ENCODE results near the gene KRTAP11-1. TPM values are rescaled to one million over a fixed set of nuclear protein-coding genes. Genes with fewer than 3 reads are reported as not detected.

KRTAP11-1 gene
- total RNA-seq, 2 donors from 2014 or later: 0.68 TPM; not detected in 1

DNA sequence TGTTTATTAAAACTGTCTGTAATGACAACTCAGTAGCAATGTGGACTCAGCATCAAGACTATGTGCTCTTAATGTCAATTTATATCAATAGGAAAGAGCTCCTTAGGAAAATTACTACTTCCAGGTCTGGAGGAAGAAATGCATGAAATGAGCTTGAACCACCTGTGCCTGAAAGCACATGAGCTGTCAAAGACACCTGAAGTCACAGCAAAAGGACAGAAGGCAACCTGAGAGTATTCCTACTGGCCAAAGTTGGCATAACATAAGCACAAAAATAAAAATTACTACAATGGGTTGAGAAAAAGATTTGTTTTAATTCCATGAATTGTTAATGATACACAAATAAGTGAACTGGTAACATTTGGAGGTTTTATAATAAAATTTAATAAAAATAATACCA lies 38.4 kb downstream of the KRTAP11-1 start:
- Histone ChIP-seq H3K36me3 (no peaks in the 10 kb centered on the region), H3K4me3 (no peak overlapping the region), H3K9me3 (no peaks in the 10 kb centered on the region), H3K27me3 (replicated peaks; ENCODE audit: insufficient read depth) (no peaks in the 10 kb centered on the region), H3K27ac (no peak overlapping the region), H3K4me1 (replicated peaks) (no peaks in the 10 kb centered on the region)
- DNase-seq (ENCODE audit: low spot score): no peak
- no peak for TF ChIP-seq POLR2A (IDR thresholded peaks at IDR 0.05)
- TF ChIP-seq, protein P1, sequence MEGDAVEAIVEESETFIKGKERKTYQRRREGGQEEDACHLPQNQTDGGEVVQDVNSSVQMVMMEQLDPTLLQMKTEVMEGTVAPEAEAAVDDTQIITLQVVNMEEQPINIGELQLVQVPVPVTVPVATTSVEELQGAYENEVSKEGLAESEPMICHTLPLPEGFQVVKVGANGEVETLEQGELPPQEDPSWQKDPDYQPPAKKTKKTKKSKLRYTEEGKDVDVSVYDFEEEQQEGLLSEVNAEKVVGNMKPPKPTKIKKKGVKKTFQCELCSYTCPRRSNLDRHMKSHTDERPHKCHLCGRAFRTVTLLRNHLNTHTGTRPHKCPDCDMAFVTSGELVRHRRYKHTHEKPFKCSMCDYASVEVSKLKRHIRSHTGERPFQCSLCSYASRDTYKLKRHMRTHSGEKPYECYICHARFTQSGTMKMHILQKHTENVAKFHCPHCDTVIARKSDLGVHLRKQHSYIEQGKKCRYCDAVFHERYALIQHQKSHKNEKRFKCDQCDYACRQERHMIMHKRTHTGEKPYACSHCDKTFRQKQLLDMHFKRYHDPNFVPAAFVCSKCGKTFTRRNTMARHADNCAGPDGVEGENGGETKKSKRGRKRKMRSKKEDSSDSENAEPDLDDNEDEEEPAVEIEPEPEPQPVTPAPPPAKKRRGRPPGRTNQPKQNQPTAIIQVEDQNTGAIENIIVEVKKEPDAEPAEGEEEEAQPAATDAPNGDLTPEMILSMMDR (IDR thresholded peaks at IDR 0.05): no peak
- intact Hi-C loops (cut with DNase I): no loop called here

- intact Hi-C loops (cut with DNase I): no loop called here
- no peaks in the 10 kb centered on the region for H3K9me3 ChIP-seq
- no peak overlapping the region for H3K4me3 ChIP-seq
- no peak for TF ChIP-seq POLR2AphosphoS5 (IDR thresholded peaks at IDR 0.05)
- TF ChIP-seq, protein P1 (IDR thresholded peaks at IDR 0.05): no peak
- no peak for TF ChIP-seq POLR2A (IDR thresholded peaks at IDR 0.05)
- no peak for DNase-seq (ENCODE audit: low spot score)
- 43% methylated on average over 5 of the region's 5 CpGs for WGBS
- H3K36me3 ChIP-seq: no peaks in the 10 kb centered on the region
- no peaks in the 10 kb centered on the region for H3K4me1 ChIP-seq (replicated peaks)
- H3K27ac ChIP-seq: no peak overlapping the region
- no peaks in the 10 kb centered on the region for H3K27me3 ChIP-seq (replicated peaks; ENCODE audit: insufficient read depth)
These were observed 42.1 kb downstream of the KRTAP11-1 start for GRCh38 chr21:30839304-30839703.

GRCh38 chr21:30838536-30838935 lies 42.8 kb downstream of the KRTAP11-1 start:
- no peak for DNase-seq (ENCODE audit: low spot score)
- H3K9me3 ChIP-seq: no peaks in the 10 kb centered on the region
- no peaks in the 10 kb centered on the region for H3K27me3 ChIP-seq (replicated peaks; ENCODE audit: insufficient read depth)
- no peak overlapping the region for H3K27ac ChIP-seq
- H3K4me1 ChIP-seq (replicated peaks): no peaks in the 10 kb centered on the region
- H3K4me3 ChIP-seq: no peak overlapping the region
- intact Hi-C loops (cut with DNase I): no loop called here
- no peaks in the 10 kb centered on the region for H3K36me3 ChIP-seq
- TF ChIP-seq, protein P1 (IDR thresholded peaks at IDR 0.05): no peak
- no peak for TF ChIP-seq POLR2AphosphoS5 (IDR thresholded peaks at IDR 0.05)
- TF ChIP-seq POLR2A (IDR thresholded peaks at IDR 0.05): no peak
- WGBS: 55% methylated on average over 6 of the region's 6 CpGs

DNA sequence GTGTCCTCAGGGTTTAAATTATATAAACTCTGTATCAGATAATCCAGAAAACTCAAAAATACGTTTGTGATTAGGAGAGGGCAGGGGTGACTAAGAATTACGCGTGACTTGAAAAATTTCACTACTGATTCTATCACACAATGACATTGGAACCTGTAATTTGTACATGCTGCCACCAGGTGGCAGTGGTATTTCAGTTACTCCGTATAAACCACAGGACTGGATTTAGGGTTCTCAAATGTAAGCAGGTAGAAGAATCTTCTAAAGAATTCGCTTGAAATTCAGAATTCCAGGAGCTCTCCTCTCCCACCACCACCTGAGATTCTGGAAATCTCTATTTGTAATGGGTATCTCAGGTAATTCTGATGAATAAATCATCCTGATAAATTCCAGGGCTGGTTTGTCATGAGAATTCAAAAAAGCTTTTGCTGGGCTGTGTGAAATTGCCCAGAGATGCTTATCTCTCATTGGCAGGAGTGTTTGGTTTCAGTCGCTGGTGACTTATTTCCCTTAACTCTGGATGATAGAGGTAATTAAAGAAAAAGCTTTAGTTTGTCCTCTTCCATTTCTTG lies 50.1 kb downstream of the KRTAP11-1 start:
- intact Hi-C loops (cut with DNase I): no loop called here
- WGBS: 44% methylated on average over 6 of the region's 6 CpGs
- TF ChIP-seq, protein P1 (IDR thresholded peaks at IDR 0.05): peak in 2 of 4 experiments; percentile 11 to 40
- TF ChIP-seq POLR2A (IDR thresholded peaks at IDR 0.05): no peak

More for the DNA sequence above, 50.1 kb downstream of the KRTAP11-1 start:
- Histone ChIP-seq H3K27ac (no peak overlapping the region), H3K4me3 (no peak overlapping the region), H3K4me1 (replicated peaks) (no peaks in the 10 kb centered on the region), H3K9me3 (no peaks in the 10 kb centered on the region), H3K27me3 (replicated peaks; ENCODE audit: insufficient read depth) (no peaks in the 10 kb centered on the region), H3K36me3 (no peaks in the 10 kb centered on the region)
- DNase-seq (ENCODE audit: low spot score): no peak

Other genes starting within 250 kb of the KRTAP11-1 start
- not detected for gene KRTAP20-2, start 246.4 kb downstream of the KRTAP11-1 start, total RNA-seq
- gene KRTAP20-3, start 238.7 kb downstream of the KRTAP11-1 start, total RNA-seq: not detected
- gene KRTAP21-3, start 162.8 kb downstream of the KRTAP11-1 start, total RNA-seq: not detected
- gene KRTAP21-2, start 134.3 kb downstream of the KRTAP11-1 start, total RNA-seq: not detected
- gene KRTAP21-1, start 126.2 kb downstream of the KRTAP11-1 start, total RNA-seq: not detected
- gene KRTAP8-1, start 68.3 kb downstream of the KRTAP11-1 start, total RNA-seq: 1 to 10 TPM in 1 of 2 donors, not detected in 1; 2.7 TPM
- not detected for gene KRTAP7-1, start 51.8 kb downstream of the KRTAP11-1 start, total RNA-seq
- not detected for gene KRTAP19-8, start 156.9 kb upstream of the KRTAP11-1 start, total RNA-seq

Data from prostate gland (tissue), 2 donors.